Psoas muscle (tissue), 8 donors: ENCODE measurements around the gene TMEM63A. TPM values are rescaled to one million over a fixed set of nuclear protein-coding genes. Genes with fewer than 3 reads are reported as not detected.
A peak's percentile ranks its signal among the peaks of the same experiment; 100 is the strongest.

Source experiments
- ATAC-seq, 4 donors: fragments of 200-7000 bp; cut with Tn5 transposase; one replicate each; pipeline ENCODE4 v1.9.1; 2020; ENCODE audit warnings: moderate library complexity in 3 of 4, mild to moderate bottlenecking in 2 of 4
- DNase-seq, 2 donors: peaks; one replicate each; pipeline ENCODE4 v3.0.0-alpha.2; 2020
- H3K27ac ChIP-seq: fragments of 200-600 bp; one replicate; pipeline ENCODE4 v1.8.0; 2022
- H3K27me3 ChIP-seq, 3 donors: fragments of 200-600 bp in 1 of 3; one replicate each; pipeline versions ENCODE4 v1.6.1 to v1.8.0; 2013 to 2022; ENCODE audit warnings: low read length in 2 of 3, mild to moderate bottlenecking in 2 of 3, moderate library complexity in 1 of 3; ENCODE audit not compliant: insufficient read depth in 3 of 3
- H3K36me3 ChIP-seq, 2 donors: fragments of 200-600 bp in 1 of 2; one replicate each; pipeline versions ENCODE4 v1.6.1 to v1.8.0; 2013 to 2022; ENCODE audit warnings: low read depth in 1 of 2, mild to moderate bottlenecking in 1 of 2, moderate library complexity in 1 of 2; ENCODE audit not compliant: insufficient read depth in 1 of 2
- H3K4me1 ChIP-seq: fragments of 200-600 bp; one replicate; pipeline ENCODE4 v1.8.0; 2022
- H3K4me3 ChIP-seq: fragments of 200-600 bp; one replicate; pipeline ENCODE4 v1.8.0; 2022; ENCODE audit warnings: mild to moderate bottlenecking
- H3K9me3 ChIP-seq: fragments of 200-600 bp; one replicate; pipeline ENCODE4 v1.8.0; 2022
- CTCF ChIP-seq: fragments of 200-600 bp; IDR thresholded peaks from one replicate; pipeline ENCODE4 v1.8.0; 2022; ENCODE audit warnings: antibody characterized with exemption
- WGBS, 3 donors: extraction: QIAGEN DNeasy Blood & Tissue Kit; methylation state at CpG; one replicate each; pipeline versions ENCODE4 v1.1.6 to v1.1.7; 2013; 5-methylcytosine and 5-hydroxymethylcytosine counted together
- intact Hi-C, 2 donors: fragments of 100-400 bp; cut with DNase I; formaldehyde crosslinking; loops; one replicate each; pipeline versions ENCODE4 v1.11.0 to v1.14.2; 2022
- polyA plus RNA-seq, 3 donors: library from polyadenylated mRNA; stranded (reverse); fragments of 200-250 nt; gene quantifications; one replicate each; pipeline ENCODE4 v1.2.3, GENCODE V29; 2013
- total RNA-seq, 4 donors: library from RNA; stranded (reverse); fragmentation: NEBNext Ultra II Directional in 2 of 4; extraction: Animal tissue kit (Norgen Biotek cat#: 25700) in 2 of 4; gene quantifications; one replicate each; pipeline versions ENCODE4 v1.2.1 to v1.2.4, GENCODE V29; 2021 to 2023
- donor health status: healthy with polysubstance abuse.
- donor health status: DM: no; HTN: no; CAD: no; lungs with moderate emphysema.
- donor health status: Bipolar disorder and iron deficiency.
- donor health status: healthy.
- donor health status: DM: yes; HTN: yes; CAD: no.
- donor health status: DM: no; HTN: no; CAD: no.
- donor health status: DM: no; HTN: no; CAD: no.
- donor health status: DM: yes; HTN: yes; CAD: no.

Gene TMEM63A
- total and polyA plus RNA-seq, 7 donors, result 7.1 to 17.9 (median 14.2) TPM

DNA sequence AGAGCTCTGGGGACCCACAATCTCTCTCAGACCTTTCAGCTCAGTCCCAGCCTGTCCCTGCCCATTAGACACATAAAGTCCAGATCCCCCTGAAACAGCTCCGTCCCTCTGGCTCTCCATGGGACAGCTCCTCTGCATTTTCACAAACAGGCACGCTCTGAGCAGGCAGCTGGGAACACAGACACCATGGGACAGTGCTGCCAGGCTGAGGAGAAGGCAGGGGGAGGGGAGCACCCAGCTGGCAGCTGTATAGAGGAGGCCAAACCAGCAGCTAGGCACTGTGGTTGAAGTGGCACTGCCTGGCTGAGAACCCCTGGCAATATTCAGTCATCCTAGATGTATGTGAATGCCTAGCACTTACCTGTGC lies 2.0 kb downstream of the TMEM63A start:
- H3K4me1 ChIP-seq, result peaks cover 48% of the 10 kb centered on the region
- 34 to 54% (median 37%) methylated on average over 2 of the region's 2 CpGs for WGBS, 3 donors
- H3K36me3 ChIP-seq, result peaks cover 4 to 19% of the 10 kb centered on the region in 2 donors
- no peak for DNase-seq
- ATAC-seq, result peak in 1 of 4 donors; percentile 18
- intact Hi-C loops, result loop anchor here (5.0 kb wide), 1 partner anchor 42 kb away; the partner anchor contains the start of gene PYCR2 (in 2 of the 2)
- TF ChIP-seq CTCF, result no peak
- no peaks in the 10 kb centered on the region for H3K27me3 ChIP-seq
- H3K4me3 ChIP-seq, result peak overlapping the region; percentile 100
- H3K9me3 ChIP-seq, result no peaks in the 10 kb centered on the region
- H3K27ac ChIP-seq, result peak overlapping the region; percentile 92

GRCh38 chr1:225879521-225880221 lies 2.5 kb downstream of the TMEM63A start:
- DNase-seq, result no peak
- TF ChIP-seq CTCF, result no peak
- intact Hi-C loops, result loop anchor here (5.0 to 10.0 kb wide), 4 partner anchors 33 to 95 kb away; partner anchors contain the start of gene PYCR2 (in 2 of the 2)
- peaks cover 4 to 23% of the 10 kb centered on the region in 2 donors for H3K36me3 ChIP-seq
- peak overlapping the region; percentile 92 for H3K27ac ChIP-seq
- no peaks in the 10 kb centered on the region for H3K9me3 ChIP-seq
- peaks cover 48% of the 10 kb centered on the region for H3K4me1 ChIP-seq
- 63 to 74% (median 65%) methylated on average over 8 of the region's 8 CpGs for WGBS, 3 donors
- no peak for ATAC-seq
- no peaks in the 10 kb centered on the region for H3K27me3 ChIP-seq
- H3K4me3 ChIP-seq, result no peak overlapping the region

- Histone ChIP-seq H3K9me3 (no peaks in the 10 kb centered on the region), H3K27me3 (no peaks in the 10 kb centered on the region), H3K4me1 (peaks cover 48% of the 10 kb centered on the region), H3K36me3 (peaks cover 4 to 36% of the 10 kb centered on the region in 2 donors), H3K27ac (peak overlapping the region; percentile 69), H3K4me3 (no peak overlapping the region)
- no peak for DNase-seq
- intact Hi-C loops, result loop anchor here (5.0 to 10.0 kb wide), 3 partner anchors 34 to 97 kb away; no protein-coding TSS in a partner anchor
- 71 to 84% (median 72%) methylated on average over 4 of the region's 4 CpGs for WGBS, 3 donors
- ATAC-seq, result no peak
- TF ChIP-seq CTCF, result no peak
Observed at GRCh38 chr1:225878282-225878681, 3.9 kb downstream of the TMEM63A start.

- H3K27ac ChIP-seq, result peak overlapping the region; percentile 69
- peak; percentile 61 for TF ChIP-seq CTCF
- 6 to 19% (median 8%) methylated on average over 10 of the region's 10 CpGs for WGBS, 3 donors
- H3K36me3 ChIP-seq, result peaks cover 4 to 43% of the 10 kb centered on the region in 2 donors
- peaks cover 48% of the 10 kb centered on the region for H3K4me1 ChIP-seq
- no peaks in the 10 kb centered on the region for H3K27me3 ChIP-seq
- DNase-seq (peak; percentile 79 to 87), ATAC-seq (peak; percentile 52 to 66 (median 60))
- H3K9me3 ChIP-seq, result no peaks in the 10 kb centered on the region
- H3K4me3 ChIP-seq, result peak overlapping the region; percentile 34
- intact Hi-C loops, result loop anchor here (5.0 to 10.0 kb wide), 3 partner anchors 35 to 97 kb away; no protein-coding TSS in a partner anchor
Observed at GRCh38 chr1:225877580-225877979, 4.6 kb downstream of the TMEM63A start.
